GM12878 (cell line): Measurements from ENCODE around the gene YTHDF1. TPM values are rescaled to one million over a fixed set of nuclear protein-coding genes. Genes with fewer than 3 reads are reported as not detected.

Experiments
- ATAC-seq: fragments of 200-7000 bp; cut with Tn5 transposase; 3 replicates; pipeline ENCODE4 v1.9.1; 2020; ENCODE audit warnings: mild to moderate bottlenecking, moderate library complexity
- BruUV-seq: library from RNA; stranded (reverse); fragments of 400-500 nt; replicated peaks from 2 replicates; lab custom pipeline; 2021; lab: Mats Ljungman, UMichigan
- CTCF ChIA-PET: fragments of 300-600 bp; sonication (Branson Sonifier 250); formaldehyde crosslinking; extraction: SDS; loops from one replicate; lab custom pipeline; 2021; ENCODE audit warnings: inconsistent platforms; lab: Yijun Ruan, JAX
- POLR2A ChIA-PET: fragments of 350-600 bp; formaldehyde crosslinking; extraction: SDS; loops from one replicate; lab custom pipeline; 2021; ENCODE audit warnings: inconsistent platforms; lab: Charles Lee
- RAD21 ChIA-PET: fragments of 300-600 bp; sonication (Branson Sonifier 250); formaldehyde crosslinking; loops from one replicate; lab custom pipeline; 2023; ENCODE audit warnings: antibody characterized with exemption; ENCODE audit not compliant: unreplicated experiment; lab: Charles Lee
- SMC1A ChIA-PET: fragments of 300-600 bp; sonication (Branson Sonifier 250); formaldehyde crosslinking; loops from one replicate; lab custom pipeline; 2023; ENCODE audit not compliant: unreplicated experiment, uncharacterized antibody; lab: Charles Lee
- DNase-seq: peaks from one replicate; pipeline ENCODE4 v3.0.0-alpha.2; 2011; ENCODE audit warnings: low read depth, low spot score
- FAIRE-seq: peaks from 3 replicates; lab custom pipeline; 2011; peaks lifted over from hg19 to GRCh38; lab: Jason Lieb, UNC
- H2AFZ ChIP-seq: 2 replicates; pipeline ENCODE4 v1.6.0; 2011; ENCODE audit warnings: low read depth, low read length, control low read depth; ENCODE audit not compliant: control insufficient read depth
- H3K27ac ChIP-seq: 2 replicates; pipeline ENCODE4 v1.5.1; 2011; ENCODE audit warnings: control low read depth; ENCODE audit not compliant: control insufficient read depth, insufficient read depth
- H3K27me3 ChIP-seq, 2 experiments: replicated peaks in 1 of 2; 2 replicates each; pipeline versions ENCODE4 v1.6.0 to v1.6.1; 2011; ENCODE audit warnings: low read length in 1 of 2; ENCODE audit not compliant: control insufficient read depth in 2 of 2, insufficient read depth in 2 of 2
- H3K36me3 ChIP-seq, 2 experiments: 2 replicates each; pipeline ENCODE4 v1.5.1; 2011; ENCODE audit warnings: low read length in 1 of 2; ENCODE audit not compliant: control insufficient read depth in 2 of 2, insufficient read depth in 2 of 2
- H3K4me1 ChIP-seq: 2 replicates; pipeline ENCODE4 v1.6.1; 2011; ENCODE audit warnings: mild to moderate bottlenecking, low read length, moderate library complexity, mixed read lengths; ENCODE audit not compliant: control insufficient read depth, insufficient read depth
- H3K4me2 ChIP-seq: 2 replicates; pipeline ENCODE4 v1.6.0; 2011; ENCODE audit warnings: control low read depth; ENCODE audit not compliant: control insufficient read depth, insufficient read depth
- H3K4me3 ChIP-seq: fragments of 200-600 bp; sonication (generic); 2 replicates; pipeline ENCODE4 v1.5.1; 2016
- H3K79me2 ChIP-seq: 2 replicates; pipeline ENCODE4 v1.6.0; 2011; ENCODE audit warnings: low read length; ENCODE audit not compliant: control insufficient read depth, insufficient read depth
- H3K9ac ChIP-seq: 2 replicates; pipeline ENCODE4 v1.8.0; 2011; ENCODE audit warnings: low read length, control low read depth, mixed read lengths; ENCODE audit not compliant: control insufficient read depth, insufficient read depth
- H3K9me3 ChIP-seq: replicated peaks from 3 replicates; pipeline ENCODE4 v1.5.1; 2011; ENCODE audit warnings: mild to moderate bottlenecking, low read length; ENCODE audit not compliant: control insufficient read depth, insufficient read depth
- H4K20me1 ChIP-seq: 2 replicates; pipeline ENCODE4 v1.6.0; 2011; ENCODE audit not compliant: control insufficient read depth, insufficient read depth
- BMI1 ChIP-seq: fragments of 450-650 bp; IDR thresholded peaks from 2 replicates; pipeline ENCODE4 v1.6.1; 2016; ENCODE audit warnings: mild to moderate bottlenecking, moderate library complexity, borderline replicate concordance
- FOS ChIP-seq: IDR thresholded peaks from 3 replicates; pipeline ENCODE4 v1.6.1; 2011; ENCODE audit warnings: borderline replicate concordance; ENCODE audit not compliant: insufficient read length; ENCODE audit errors: extremely low read depth
- MYB ChIP-seq: fragments of 150-350 bp; IDR thresholded peaks from 2 replicates; pipeline ENCODE4 v1.6.1; 2014; ENCODE audit warnings: mild to moderate bottlenecking, low read depth, low read length, borderline replicate concordance
- USF1 ChIP-seq: IDR thresholded peaks from 2 replicates; pipeline ENCODE4 v1.6.1; 2011; ENCODE audit warnings: borderline replicate concordance, low read depth, mild to moderate bottlenecking, moderate library complexity, mixed read lengths, low read length; ENCODE audit not compliant: insufficient read depth; ENCODE audit errors: extremely low read length
- YY1 ChIP-seq: IDR thresholded peaks from 2 replicates; pipeline ENCODE4 v1.6.1; 2011; ENCODE audit warnings: low read depth, mild to moderate bottlenecking, low read length
- ZBTB11 ChIP-seq: fragments of 450-650 bp; formaldehyde crosslinking; IDR thresholded peaks from 2 replicates; pipeline ENCODE4 v1.5.0; 2022; ENCODE audit warnings: mild to moderate bottlenecking, missing genetic modification characterization
- ZBTB4 ChIP-seq: fragments of 450-650 bp; formaldehyde crosslinking; IDR thresholded peaks from 2 replicates; pipeline ENCODE4 v1.4.0; 2022; ENCODE audit warnings: mild to moderate bottlenecking, moderate library complexity
- WGBS: methylation state at CpG from one replicate; pipeline ENCODE4 v1.1.6; 2016; ENCODE audit warnings: low lambda C conversion rate; ENCODE audit not compliant: insufficient replicate concordance, insufficient coverage; ENCODE audit errors: missing lambda C conversion rate; 5-methylcytosine and 5-hydroxymethylcytosine counted together
- in situ Hi-C: fragments of 300-500 bp; cut with MboI; formaldehyde crosslinking; loops from 9 replicates; pipeline ENCODE4 v1.14.3; 2018; ENCODE audit warnings: mixed read lengths
- intact Hi-C: fragments of 100-400 bp; cut with micrococcal nuclease; formaldehyde crosslinking; loops from one replicate; pipeline ENCODE4 v1.14.2; 2022; ENCODE audit not compliant: unreplicated experiment
- polyA plus RNA-seq, 11 experiments: library from polyadenylated mRNA; depleted of rRNA in 4 of 11; unstranded in 6 of 11; stranded (reverse) in 5 of 11; fragments of >200 nt; fragmentation: Nextera tagmentation in 4 of 11; fragmentation: Illumina TruSeq in 1 of 11; extraction: Ambion mirVana in 4 of 11; extraction: Trizol in 1 of 11; gene quantifications; 1 replicate in 1 of 11; 2 replicates in 10 of 11; pipeline versions ENCODE4 v1.2.1 to v1.2.3, GENCODE V29; 2011 to 2016; ENCODE audit warnings: inconsistent platforms in 2 of 11, missing spikeins in 2 of 11, low read depth in 1 of 11
- total RNA-seq, 4 experiments: library from RNA; depleted of rRNA in 3 of 4; stranded (reverse); fragments of >200 nt in 3 of 4; fragmentation: Illumina TruSeq in 1 of 4; extraction: Trizol in 1 of 4; gene quantifications; 2 replicates each; pipeline versions ENCODE4 v1.2.1 to v1.2.3, GENCODE V29; 2013 to 2021

The YTHDF1 gene
- total and polyA plus RNA-seq, 10 of the 15 experiments (the other 5 are each of a cell fraction or from before 2014, with no cell fraction given) = 4.6 to 37.8 (median 20.5) TPM

GRCh38 chr20:63181226-63181625 lies 34.7 kb downstream of the YTHDF1 start:
- BruUV-seq = no TSS peak
- no peak overlapping the region for H2AFZ ChIP-seq
- TF ChIP-seq ZBTB11 (CRISPR knock-in tag) = no peak
- TF ChIP-seq USF1 = no peak
- no peak for TF ChIP-seq ZBTB4 (CRISPR knock-in tag)
- no peak for TF ChIP-seq BMI1
- no peak for TF ChIP-seq YY1
- no peak for TF ChIP-seq FOS
- TF ChIP-seq MYB = no peak
- intact Hi-C loops = no loop called here
- H3K79me2 ChIP-seq = no peaks in the 10 kb centered on the region
- H3K27me3 ChIP-seq = peaks cover 8 to 10% of the 10 kb centered on the region in 2 experiments
- POLR2A ChIA-PET = no interaction called here
- no peak overlapping the region for H3K4me2 ChIP-seq
- no peaks in the 10 kb centered on the region for H3K4me1 ChIP-seq
- H4K20me1 ChIP-seq = no peaks in the 10 kb centered on the region
- H3K9me3 ChIP-seq = no peaks in the 10 kb centered on the region
- CTCF ChIA-PET = interaction anchor here (0.7 to 3.0 kb wide), 8 partner anchors 21 to 209 kb away, joined by 3 to 8 read pairs (median 5); no protein-coding TSS in a partner anchor
- no peak overlapping the region for H3K27ac ChIP-seq
- FAIRE-seq (no peak), DNase-seq (no peak), ATAC-seq (no peak)
- in situ Hi-C loops = no loop called here
- 12% methylated on average over 4 of the region's 4 CpGs for WGBS
- no peak overlapping the region for H3K4me3 ChIP-seq
- SMC1A ChIA-PET = interaction anchor here (0.7 to 2.2 kb wide), 5 partner anchors 122 to 359 kb away, joined by 3 to 7 read pairs (median 3); no protein-coding TSS in a partner anchor
- RAD21 ChIA-PET = interaction anchor here (1.3 to 1.5 kb wide), 2 partner anchors 34 to 358 kb away, joined by 3 to 5 read pairs; no protein-coding TSS in a partner anchor
- no peak overlapping the region for H3K9ac ChIP-seq
- no peaks in the 10 kb centered on the region for H3K36me3 ChIP-seq
